ENCODE results near the gene CPSF3.
A peak's percentile ranks its signal among the peaks of the same experiment; 100 is the strongest.

Gene CPSF3

GRCh38 chr2:9423100-9423921 lies at the start of gene CPSF3, which contains the start of gene ITGB1BP1:
Gene CPSF3 (plus strand): TSS chr2:9423654. CDS start chr2:9423774, 120 bp downstream.
Gene ITGB1BP1 (minus strand): TSS chr2:9423528. CDS start chr2:9418697, 4,831 bp downstream.
- peak; percentile 92 for DNase-seq

- no peak for DNase-seq
Measured at GRCh38 chr2:9374071-9374730, 49.3 kb upstream of the CPSF3 start.

GRCh38 chr2:9375857-9376428 lies 47.5 kb upstream of the CPSF3 start:
- DNase-seq, result no peak

- DNase-seq, result no peak
Measured at GRCh38 chr2:9377461-9378097, 45.9 kb upstream of the CPSF3 start.

- DNase-seq, result peak; percentile 86
Measured at GRCh38 chr2:9378433-9379390, 44.7 kb upstream of the CPSF3 start.

- peak; percentile 50 for DNase-seq
Measured at GRCh38 chr2:9379391-9379755, 44.1 kb upstream of the CPSF3 start.

- DNase-seq, result peak; percentile 78
Measured at GRCh38 chr2:9380702-9381628, 42.5 kb upstream of the CPSF3 start.

GRCh38 chr2:9382604-9383235 lies 40.7 kb upstream of the CPSF3 start:
- DNase-seq, result no peak

GRCh38 chr2:9384521-9384920 lies 38.9 kb upstream of the CPSF3 start:
- no peak for DNase-seq

- DNase-seq, result no peak
Measured at GRCh38 chr2:9385841-9386240, 37.6 kb upstream of the CPSF3 start.

GRCh38 chr2:9388199-9388681 lies 35.2 kb upstream of the CPSF3 start:
- no peak for DNase-seq

- no peak for DNase-seq
Measured at GRCh38 chr2:9388950-9389911, 34.2 kb upstream of the CPSF3 start.

GRCh38 chr2:9390151-9390850 lies 33.2 kb upstream of the CPSF3 start:
- DNase-seq, result no peak

GRCh38 chr2:9390991-9391390 lies 32.5 kb upstream of the CPSF3 start:
- no peak for DNase-seq

- DNase-seq, result no peak
Measured at GRCh38 chr2:9391961-9392720, 31.3 kb upstream of the CPSF3 start.

GRCh38 chr2:9392898-9393765 lies 30.3 kb upstream of the CPSF3 start:
- no peak for DNase-seq

- no peak for DNase-seq
Measured at GRCh38 chr2:9394816-9395215, 28.6 kb upstream of the CPSF3 start.

Measured in NCI-H446 treated with DMSO at 0.1 percent for 48 hours (cell line).